Stimulated activated CD4-positive, alpha-beta T cell treated with anti-CD3 and anti-CD28 coated beads, Interleukin-1b, Interleukin-23, amount 100 ng/mL, for 1 hour (primary cell): ENCODE results near the gene CHMP3.
"Not testable (repeated sequence)": the region's sequence is repeated elsewhere in the genome, so short reads cannot be mapped to it uniquely, and the experiment has no call there.

Experiments
- DNase-seq, 2 donors: peaks; one replicate each; pipeline ENCODE4 v3.0.0-alpha.2; 2020; ENCODE audit warnings: low read depth in 2 of 2

The CHMP3 gene

DNA sequence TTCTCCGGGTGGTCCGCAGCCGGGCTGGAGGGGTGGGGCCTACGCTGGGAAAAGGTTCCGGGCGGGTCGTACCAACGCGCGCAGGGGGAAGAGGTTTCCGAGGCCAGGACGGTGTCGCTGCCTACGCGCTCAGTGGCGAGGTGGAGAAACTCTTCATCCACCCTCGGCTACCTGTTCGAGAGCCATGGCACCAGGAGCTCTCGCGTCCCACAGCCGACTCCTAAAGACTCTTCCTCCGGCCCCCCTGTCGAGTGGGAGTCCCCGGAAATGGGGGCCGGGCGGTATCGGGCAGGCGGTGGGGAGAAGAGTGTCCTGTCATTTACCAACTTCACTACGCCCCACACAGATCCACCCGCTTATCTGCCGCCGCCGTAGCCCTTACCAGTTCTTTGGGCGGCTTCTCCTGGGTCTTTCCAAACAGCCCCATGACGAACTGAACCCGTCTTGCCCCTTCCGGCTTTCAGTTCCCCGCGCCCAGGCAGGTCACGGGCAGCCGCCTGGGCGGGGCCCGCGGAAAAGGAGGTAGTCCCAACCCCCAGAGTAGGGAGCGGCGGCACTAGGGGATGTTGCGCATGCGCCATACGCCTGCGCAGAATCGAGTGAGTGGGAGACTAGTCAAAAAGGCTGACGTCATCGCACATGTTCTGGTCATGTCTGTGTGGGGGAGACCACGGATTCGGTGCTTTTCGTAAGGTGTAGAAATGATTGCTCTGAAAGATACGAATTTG lies at the start of gene CHMP3:
Gene CHMP3, minus strand, starts transcription at position 522 of the 728 bp plus-strand sequence. Its CDS starts 95 bp downstream, at position 427.
- DNase-seq = peak; percentile 91 to 93

GRCh38 chr2:86610871-86611270 lies 47.6 kb upstream of the CHMP3 start:
- no peak for DNase-seq

DNA sequence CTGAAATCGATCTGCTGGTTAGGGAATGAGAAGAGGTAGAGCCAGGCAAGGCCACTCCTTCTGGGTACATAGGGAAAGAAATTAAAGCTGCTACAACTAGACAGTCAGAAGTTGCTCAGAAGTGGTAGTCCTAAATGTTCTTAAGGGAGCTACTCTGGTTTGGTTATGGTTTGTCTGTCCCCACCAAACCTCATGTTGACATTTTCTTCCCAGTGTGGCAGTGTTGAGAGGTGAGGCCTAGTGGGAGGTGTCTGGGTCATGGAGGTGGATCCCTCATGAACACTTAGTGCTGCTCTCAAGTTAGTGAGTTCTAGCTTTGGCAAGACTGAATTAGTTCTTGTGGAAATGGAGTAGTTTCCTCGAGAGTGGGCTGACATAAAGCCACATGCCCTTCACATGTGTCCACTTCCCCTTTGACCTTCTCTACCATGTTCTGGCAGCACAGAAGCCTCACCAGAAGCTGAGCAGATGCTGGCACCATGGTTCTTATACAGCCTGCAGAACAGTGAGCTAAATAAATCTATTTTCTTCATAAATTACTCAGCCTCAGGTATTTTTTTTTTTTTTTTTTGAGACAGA lies 45.7 kb upstream of the CHMP3 start:
- no peak for DNase-seq

DNA sequence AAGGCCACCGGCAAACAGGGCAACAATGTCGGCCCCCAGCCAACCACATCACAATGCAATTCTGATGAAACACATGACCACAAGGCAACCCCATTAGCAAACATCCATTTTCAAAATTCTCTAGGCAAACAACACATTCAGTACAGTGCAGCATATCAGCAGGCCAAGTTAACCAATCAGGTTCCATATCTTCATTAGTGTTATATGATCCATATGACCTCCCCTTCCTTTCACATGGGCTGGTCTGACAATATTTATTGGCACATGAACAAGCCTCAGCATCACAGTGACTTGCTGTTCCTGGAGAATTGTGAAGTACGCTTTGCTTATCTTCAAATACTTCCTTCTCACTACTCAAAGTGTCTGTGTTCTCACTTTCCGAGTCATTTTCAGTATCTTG lies 40.7 kb upstream of the CHMP3 start:
- DNase-seq = no peak

GRCh38 chr2:86598966-86599365 lies 35.7 kb upstream of the CHMP3 start:
- DNase-seq = no peak

GRCh38 chr2:86596118-86596517 lies 32.9 kb upstream of the CHMP3 start:
- no peak for DNase-seq

DNA sequence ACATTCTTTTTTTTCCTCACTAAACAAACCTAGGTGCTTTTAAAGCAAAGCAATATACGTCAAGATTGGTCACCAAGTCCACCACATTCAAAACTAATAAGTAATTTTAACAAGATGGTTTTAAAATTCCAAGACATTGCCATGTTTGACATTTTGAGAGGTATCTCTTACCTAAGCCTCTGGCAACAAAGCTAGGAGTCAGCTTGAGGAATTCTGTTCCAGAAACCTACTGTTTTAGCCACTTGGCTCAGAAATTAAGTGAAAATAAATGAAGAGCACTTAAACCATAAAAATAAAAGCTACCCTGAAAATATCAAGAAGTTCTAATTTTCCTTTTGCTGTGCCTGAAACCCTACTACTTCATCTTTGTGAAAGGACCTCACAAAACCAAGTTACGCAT lies 30.0 kb upstream of the CHMP3 start:
- no peak for DNase-seq

DNA sequence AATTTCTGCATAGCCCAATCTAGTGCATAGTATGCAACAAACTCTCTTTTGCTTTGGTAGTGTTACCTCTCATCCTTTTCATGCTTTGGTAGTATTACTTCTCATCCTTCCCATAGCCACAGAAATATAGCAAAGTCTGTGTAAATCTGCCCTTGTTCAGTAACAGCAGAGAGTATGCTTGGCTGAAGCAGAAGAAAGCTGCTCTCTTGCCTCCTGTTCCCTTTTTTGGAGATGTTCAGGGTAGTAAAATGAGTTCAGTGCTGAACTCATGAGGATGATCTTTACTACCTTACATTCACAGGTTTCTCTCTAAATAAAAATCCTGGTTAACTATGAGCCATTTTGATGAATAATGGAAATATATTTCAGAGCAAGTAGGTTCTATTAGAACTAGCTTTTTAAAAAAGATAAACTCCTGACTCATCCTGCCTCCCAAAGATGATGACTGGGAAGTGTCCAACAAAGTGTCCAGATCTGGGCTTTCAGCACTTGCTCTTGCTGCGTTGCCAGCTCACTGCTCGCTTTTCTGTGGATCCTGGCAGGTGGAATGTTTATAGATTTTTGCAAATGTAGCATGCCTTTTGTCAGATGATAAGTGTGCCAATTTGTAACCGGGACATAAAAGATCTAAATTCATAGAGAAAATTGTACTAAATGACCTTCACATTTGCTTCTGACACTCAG lies 29.4 kb upstream of the CHMP3 start:
- DNase-seq = no peak

- DNase-seq = not testable (repeated sequence)
These were observed 26.5 kb upstream of the CHMP3 start for GRCh38 chr2:86589701-86590100.

- no peak for DNase-seq
These were observed 21.1 kb upstream of the CHMP3 start for GRCh38 chr2:86584151-86584913.

DNA sequence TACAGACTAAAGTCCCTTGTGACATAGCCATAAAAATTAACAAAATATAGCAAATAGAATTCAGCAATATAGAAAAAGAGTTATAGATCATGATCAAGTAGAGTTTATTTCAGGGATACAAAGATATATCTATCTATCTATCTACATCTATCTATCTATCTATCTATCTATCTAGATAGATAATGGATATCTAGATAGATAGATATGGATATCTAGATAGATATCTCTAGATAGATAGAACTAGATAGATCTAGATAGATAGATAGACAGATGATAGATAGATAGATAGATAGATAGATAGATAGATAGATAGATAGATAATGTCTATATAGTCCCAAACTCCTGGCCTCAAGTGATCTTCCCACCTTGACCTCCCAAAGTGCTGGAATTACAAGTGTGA lies 17.3 kb upstream of the CHMP3 start:
- no peak for DNase-seq

- no peak for DNase-seq
These were observed 14.7 kb upstream of the CHMP3 start for GRCh38 chr2:86577817-86578456.

DNA sequence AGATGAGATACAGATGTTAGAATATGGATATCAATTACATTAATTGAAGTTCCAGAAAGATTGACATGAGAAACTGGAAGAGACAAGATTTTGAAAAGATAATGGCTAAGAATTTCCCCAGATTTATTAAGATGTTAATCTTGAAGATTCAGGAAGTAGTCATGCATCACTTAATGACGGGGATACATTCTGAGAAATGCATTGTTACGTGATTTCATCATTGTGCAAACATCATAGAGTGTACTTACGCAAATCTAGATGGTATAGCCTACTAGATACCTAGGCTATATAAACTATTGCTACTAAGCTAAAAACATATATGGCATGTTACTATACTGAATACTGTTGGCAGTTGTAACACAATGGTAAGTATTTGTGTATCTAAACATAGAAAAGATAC lies 6.8 kb upstream of the CHMP3 start:
- no peak for DNase-seq

DNA sequence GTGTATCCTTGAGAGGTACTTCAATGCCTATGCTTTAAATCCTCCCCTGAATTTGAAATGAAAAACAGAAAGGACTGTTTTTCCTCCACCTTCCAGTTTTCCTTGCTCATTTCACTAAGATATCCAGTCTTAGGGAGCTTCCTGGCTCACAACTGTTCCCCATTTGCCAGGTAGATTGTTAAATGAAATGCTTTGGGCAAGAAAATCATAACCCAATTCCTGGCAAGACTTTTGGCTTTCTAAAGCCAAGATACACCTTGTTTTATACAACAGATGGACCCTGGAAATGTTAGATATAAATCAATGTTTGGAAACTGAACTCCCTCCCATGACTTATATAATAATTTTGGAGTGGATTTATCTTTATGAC lies 3.6 kb upstream of the CHMP3 start:
- DNase-seq = no peak

GRCh38 chr2:86566158-86566820 lies 3.0 kb upstream of the CHMP3 start:
- DNase-seq = no peak

- no peak for DNase-seq
These were observed 413 bp upstream of the CHMP3 start for GRCh38 chr2:86563650-86564061.

- DNase-seq = no peak
These were observed 740 bp downstream of the CHMP3 start for GRCh38 chr2:86562485-86562921.

- DNase-seq = no peak
These were observed 5.4 kb downstream of the CHMP3 start for GRCh38 chr2:86557836-86558235.

- no peak for DNase-seq
These were observed 6.7 kb downstream of the CHMP3 start for GRCh38 chr2:86556508-86556907.

DNA sequence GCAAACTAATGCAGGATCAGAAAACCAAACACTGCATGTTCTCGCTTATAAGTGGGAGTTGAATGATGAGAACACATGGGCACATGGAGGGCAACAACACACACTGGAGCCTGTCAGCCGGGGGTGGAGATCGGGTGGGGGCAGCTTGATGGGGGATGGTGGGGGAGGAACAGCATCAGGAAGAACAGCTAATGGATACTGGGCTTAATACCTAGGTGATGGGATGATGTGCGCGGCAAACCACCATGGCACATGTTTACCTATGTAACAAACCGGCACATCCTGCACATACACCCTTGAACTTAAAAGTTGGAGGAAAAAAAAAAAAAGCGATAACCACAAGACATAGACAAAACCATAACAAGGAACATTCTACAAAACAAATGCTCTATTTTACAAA lies 10.4 kb downstream of the CHMP3 start:
- DNase-seq = no peak
